GM21723 (cell line): ENCODE data around the gene FKRP.

Experiments
- ATAC-seq: cut with Tn5 transposase; IDR thresholded peaks from one replicate; pipeline ENCODE4 v1.9.1; 2021; ENCODE audit warnings: mild to moderate bottlenecking, moderate library complexity; ENCODE audit not compliant: unreplicated experiment

Gene FKRP

DNA sequence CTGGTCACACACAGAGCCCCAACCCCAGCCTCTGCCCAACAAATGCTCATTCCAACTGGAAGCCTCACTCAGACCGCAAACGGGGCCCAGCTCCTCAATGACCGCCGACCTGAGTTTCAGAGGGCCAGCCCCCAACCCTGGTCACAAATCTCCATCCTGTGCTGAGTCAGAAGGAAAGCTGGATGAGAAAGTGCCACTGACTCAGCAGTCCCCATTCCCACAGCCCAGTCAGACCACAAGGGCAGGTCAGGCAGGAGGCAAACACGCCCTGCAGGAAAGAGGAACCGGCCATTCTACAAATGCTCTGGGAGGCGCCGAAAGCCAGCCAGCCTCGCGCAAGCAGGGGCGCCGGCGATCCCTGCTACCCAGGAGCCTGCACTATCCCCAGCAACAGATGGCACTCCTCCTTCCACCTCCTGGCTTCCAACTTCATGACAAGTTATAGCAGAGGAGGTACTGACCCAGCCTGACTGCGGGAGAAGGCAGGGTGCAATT, 14.8 kb upstream of the FKRP start:
- ATAC-seq, result no peak

DNA sequence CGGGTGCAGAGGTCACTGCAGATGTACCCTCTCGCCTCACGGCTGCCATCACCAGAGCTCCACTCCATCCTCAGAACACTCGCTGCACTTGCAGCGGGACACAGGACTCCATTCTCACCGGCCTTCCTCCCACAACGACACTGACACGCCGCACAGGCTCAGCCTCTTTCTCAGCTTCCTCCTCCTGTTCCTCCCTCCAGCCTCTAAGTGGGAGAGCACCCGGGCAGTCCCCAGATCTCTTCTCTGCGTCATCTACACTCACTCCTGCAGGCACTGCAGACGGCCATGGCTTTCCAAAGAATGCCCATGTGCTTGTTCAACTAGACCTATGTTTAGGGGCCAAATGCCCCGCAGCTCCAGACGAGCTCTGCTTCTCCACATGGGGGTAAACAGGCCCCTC, 14.3 kb upstream of the FKRP start:
- no peak for ATAC-seq

DNA sequence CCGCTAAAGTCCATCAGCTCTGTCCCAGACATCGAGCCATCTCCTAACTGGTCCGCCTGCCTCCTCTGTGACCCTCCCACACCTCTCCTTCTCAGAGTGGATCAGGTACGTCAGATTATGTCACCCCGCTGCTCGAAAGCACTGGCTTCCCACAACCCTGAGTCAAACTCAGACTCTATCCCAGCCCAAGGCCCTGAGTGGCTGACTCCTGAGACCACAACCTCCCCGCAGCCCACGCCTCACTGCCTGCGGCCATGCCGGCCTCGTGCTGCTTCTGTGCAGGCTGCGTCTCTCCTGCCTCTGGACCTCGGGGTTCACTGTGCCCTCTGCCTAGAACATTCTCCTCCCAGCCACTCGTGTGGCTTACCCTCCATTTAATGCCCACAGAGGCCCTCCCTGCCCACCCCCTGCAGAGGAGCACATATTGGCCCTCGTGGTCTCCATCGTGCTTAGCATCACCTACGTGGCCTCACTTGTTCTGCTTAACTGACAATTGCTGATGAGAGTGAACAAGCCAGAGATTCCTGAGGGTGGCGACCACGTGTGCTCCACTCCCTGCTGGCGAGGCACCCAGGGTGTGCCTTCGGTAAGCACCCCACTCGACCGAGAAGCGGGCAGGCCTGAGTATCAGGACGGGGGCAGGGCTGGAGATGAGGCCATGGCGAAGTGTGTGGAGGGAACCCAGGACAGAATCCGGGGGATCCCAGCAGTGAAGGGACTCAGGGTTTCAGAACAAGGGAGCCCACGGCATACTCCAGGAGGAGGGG, 13.5 kb upstream of the FKRP start:
- ATAC-seq, result no peak

DNA sequence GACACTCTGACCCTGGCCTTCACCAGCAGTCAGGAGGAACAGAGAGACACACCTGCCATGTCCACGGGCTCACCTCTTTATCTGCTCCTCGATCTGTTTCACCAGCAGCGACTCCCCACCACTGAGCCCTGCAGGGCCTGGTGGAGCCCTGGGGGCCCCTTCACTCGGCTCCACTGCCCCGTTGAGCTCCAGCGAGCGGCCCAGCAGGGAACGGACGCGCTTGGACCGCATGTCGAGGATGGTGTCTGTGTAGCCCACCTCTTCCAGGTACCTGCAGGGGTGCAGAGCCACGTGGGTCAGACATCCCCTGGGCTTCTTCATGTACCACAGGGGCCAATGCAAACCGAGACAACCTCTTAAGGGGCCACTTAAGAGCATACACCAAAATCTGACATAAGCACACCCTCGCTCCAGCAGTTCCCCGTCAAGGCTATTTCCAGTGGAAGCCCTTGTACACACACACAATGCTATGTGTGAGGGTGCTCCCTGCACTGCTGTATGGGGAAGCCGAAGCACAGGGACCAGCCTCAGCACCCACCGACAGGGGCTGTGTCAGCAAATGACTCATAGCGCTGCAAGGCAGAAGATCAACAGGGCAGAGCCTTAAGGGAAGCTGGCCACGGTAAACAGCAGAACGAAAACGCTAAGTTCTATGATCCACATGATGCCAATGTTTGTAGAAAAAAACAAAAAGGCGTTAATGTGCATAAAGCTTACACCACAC, 12.7 kb upstream of the FKRP start:
- ATAC-seq, result no peak

DNA sequence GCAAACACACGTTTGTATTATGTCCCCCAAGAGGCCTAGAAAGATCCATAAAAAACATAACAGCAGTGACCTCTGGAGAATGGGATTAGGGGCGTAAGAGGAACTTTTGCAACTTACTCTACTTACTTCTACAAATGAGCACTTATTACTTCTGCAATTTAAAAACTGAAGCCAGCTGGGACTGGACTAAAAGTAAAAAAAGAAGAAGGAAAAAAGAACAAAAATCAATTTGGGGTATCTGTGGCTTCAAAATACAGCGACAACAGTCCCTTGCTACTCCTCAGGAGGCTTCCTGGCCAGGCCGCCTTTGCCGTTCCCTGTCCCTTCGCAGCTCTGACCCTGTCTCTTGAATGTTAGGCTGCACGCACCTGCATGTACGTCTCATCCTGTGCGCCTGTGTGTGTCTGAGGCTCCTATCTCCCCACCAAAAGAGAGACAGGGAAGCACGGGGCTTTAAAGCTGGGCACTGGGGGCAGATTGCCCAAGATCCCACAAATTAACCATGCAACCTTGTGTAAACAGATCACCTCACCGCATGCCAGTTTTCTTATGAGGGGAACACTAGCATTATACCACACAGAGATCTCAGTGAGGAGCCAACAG, 12.1 kb upstream of the FKRP start:
- ATAC-seq, result no peak

DNA sequence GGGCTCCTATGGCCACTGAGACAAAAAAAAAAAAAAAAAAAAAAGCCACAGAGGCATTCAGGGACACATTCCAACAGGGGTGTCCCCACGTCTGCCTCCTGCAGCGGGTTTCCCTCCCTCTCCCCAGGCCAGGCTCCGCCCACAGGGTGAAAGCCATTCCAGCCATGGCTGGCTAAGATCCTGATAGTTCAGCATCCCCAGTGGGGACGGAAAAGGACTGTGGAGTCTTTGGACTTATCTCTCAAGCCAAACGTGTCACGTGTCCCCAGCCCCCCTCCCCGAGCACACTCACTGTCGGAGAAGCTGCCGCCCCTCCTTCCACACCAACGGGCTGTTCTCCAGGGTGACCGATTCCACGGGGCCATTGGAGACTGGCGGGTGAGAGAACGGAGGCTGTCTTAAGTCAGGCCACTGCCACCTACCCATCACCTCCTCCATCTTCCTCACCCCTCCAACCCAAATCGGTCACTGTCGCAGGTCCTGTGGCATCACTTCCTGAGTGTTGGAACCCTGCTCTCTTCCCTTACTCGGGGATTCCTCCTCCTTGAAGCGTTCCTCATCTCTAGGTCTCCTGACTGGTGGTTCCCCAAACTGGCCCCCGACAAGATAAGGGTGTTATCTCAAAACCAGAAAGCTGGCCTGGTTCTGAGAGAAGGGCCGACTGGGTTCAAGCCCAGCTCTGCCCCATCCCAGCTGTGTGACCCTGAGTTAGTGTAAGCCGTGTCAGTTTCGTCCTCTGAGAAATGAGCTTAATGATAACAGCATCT, 9.1 kb upstream of the FKRP start:
- ATAC-seq, result no peak

DNA sequence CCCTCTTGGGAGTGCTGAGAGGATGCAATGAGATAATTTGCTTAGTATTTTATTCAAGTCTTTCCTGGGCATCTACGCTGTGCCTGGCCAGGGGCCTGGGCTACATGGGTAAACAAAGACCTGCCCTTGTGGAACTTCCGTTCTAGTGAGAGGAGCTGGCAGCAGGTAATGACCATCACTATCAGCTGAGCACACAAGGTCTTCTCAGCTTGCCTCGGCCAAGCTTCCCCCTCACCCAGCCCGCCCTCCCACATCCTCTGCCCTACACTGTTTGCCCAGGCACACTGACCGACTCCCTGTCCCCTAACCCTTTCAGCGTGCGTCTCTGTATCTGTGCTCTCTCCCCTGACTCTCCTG, 8.6 kb upstream of the FKRP start:
- no peak for ATAC-seq

DNA sequence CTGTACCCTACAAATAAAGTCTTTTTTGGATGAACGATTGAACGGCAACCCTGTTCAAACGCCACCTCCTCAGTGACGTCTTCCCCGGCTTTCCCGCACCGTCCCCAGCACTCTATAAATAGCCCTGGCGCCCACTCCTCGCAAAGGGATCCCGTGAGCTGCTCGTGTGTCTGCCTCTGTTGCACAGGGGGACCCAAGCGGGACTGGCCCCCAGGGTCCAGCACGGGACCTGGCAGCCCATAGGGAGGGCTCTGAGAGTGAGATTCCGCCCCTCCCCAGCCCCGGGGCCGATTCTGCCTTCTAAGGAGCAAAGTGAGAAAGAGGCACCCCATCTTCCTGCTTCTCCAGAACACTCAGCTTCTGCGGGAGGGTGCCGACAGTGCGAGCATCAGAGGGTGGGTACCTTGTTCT, 8.1 kb upstream of the FKRP start:
- ATAC-seq, result no peak

DNA sequence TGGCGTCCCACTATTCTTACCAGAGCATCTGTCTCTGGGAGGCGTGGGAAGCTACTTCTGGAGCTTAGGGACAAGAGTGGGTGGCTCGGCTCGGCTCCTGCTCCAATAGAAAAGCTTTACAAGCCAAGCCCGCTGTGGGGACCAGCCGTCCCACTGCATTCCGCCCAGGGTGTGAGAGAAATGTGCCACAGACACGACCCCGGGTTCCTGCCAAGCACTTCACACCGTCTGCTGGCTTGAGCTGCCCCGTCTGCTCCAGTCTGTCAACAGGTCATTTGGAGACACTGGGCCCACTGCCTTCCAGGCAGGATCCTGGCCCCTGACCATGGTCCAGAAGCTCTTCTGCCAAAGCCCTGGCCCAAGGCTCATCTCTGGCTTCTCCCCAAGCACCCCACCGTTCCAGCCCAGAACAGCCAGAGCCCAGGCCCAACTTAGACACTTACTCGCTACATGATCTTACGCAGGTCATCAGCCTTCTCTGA, 6.5 kb upstream of the FKRP start:
- no peak for ATAC-seq

DNA sequence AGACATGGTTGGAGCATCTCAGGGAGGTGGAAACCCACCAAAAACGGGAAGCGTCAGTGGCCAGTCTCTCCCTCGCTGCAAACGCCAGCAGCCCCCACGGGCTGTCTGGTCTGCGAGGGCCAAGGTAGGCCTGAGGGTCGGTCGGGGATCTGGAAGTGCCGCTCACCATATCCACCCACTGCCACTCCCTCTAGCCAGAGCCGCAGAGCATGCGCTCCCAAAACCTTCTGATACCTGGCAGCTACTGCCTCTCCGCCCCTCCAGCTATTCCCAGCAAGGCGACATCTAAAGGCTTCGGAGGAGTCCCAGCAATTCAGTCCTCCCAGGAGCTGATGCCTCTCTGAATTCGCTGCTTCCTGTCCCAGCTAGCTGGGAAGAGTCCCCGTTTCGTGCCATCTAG, 4.4 kb upstream of the FKRP start:
- no peak for ATAC-seq

DNA sequence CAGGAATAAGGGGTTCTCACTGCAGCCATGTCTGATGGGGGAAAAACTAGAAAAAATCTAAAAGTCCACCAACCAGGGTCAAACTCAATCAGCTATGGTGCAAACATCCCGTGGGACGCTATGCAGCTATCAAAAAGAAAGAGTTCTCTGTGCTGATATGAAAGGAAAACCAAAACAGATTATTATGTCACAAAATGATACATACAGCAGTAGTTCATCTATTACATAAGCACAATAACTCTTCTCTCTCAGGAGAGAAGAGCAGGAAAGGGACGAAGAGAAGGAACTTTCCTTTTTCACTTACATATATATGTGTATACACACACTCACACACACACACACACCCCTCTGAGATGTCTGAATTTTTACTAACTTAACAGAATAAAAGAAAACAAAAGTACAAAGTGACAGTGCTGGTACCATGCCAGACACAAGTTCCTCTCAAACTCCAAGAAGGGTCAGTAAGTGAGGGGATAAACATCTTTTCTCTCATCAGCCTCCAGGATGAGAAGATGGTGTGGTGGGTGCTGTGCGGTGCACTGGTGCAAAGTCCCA, 2.9 kb upstream of the FKRP start:
- no peak for ATAC-seq

DNA sequence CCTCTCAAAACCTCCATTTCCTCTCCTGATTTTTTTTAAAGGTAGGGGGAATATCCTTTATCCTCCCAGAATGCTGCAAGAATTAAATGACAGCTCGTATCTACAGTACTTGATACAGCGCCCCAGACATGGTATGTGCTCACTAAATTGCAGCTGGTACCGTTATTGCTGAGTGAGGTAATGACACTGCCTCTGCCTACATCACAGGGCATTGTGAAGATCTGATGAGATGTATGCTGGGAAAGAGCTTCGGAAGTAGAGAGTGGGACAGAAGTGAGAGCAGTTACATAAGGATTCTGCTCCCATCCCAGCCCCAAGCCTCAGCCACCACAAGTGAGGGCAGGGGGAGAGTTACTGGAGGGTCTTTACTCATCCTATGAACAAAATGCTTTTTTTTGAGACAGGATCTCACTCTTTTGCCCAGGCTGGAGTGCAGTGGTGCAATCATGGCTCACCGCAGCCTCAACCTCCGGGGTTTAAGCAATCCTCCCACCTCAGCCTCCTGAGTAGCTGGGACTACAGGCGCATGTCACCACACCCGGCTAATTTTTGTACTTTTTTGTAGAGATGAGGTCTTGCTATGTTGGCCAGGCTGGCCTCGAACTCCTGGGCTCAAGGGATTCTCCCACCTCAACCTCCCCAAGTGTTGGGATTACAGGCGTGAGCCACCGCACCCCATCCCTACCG, 1.7 kb upstream of the FKRP start:
- no peak for ATAC-seq

DNA sequence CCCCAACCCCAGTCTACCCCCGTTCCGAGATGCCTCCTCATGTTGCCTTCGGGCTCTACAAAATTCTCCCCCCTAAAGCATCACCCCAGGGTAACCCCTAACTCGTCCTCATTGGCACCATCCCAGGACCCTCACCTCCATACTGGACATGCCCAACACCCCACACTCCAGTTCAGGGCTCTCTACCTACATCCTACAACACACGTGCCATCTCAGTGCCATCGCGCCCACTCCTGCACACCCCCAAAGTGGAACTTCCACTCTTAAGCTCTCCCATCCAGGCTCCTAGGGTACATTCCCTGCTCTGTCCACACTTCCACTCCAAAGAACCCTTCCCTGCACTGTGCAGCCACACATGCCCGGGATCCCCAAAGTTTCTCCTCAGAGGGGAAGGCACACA, 827 bp upstream of the FKRP start:
- ATAC-seq, result no peak

DNA sequence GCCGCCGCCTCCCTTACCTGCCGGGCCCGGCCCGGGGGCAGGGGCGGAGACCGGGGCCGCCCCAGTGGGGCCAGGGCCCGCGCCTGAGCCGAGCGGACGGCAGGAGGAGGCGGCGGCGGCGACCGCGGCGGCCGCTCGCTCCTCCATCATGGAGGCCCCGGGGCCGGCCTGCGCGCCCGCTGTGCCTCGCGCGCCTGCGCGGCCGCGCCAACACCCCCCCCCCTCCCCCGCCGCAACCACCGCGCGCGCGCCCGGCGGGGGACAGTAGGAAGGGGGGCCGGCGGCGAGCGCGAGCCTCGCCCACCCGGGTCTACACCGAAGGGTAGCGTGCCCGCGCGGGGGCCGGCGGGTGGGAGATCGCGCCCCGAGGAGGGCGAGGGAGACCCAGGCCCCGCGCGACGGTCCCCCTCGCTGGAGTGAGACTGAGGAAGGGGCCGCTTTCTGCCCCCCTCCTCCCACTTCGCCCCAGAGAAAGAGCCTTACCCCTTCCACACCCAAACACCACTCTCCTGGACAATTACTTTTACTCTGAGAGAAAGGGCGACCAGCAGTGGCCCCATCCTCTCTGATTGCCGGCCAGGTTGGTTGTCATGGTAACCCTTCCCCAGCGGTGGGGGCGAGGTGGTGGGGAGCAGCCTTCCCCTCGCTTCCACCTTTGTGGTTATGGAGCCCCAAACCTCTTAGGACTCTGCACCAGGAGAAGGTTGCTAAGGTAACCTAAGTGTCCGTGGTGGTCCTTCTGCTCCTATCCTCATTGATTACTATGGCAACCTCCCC, 612 bp downstream of the FKRP start, which contains the start of gene STRN4:
TSS of gene STRN4 (minus strand) at position 170 of the 777 bp plus-strand sequence. CDS start at position 150, 20 bp downstream.
- ATAC-seq, result peak; percentile 54

DNA sequence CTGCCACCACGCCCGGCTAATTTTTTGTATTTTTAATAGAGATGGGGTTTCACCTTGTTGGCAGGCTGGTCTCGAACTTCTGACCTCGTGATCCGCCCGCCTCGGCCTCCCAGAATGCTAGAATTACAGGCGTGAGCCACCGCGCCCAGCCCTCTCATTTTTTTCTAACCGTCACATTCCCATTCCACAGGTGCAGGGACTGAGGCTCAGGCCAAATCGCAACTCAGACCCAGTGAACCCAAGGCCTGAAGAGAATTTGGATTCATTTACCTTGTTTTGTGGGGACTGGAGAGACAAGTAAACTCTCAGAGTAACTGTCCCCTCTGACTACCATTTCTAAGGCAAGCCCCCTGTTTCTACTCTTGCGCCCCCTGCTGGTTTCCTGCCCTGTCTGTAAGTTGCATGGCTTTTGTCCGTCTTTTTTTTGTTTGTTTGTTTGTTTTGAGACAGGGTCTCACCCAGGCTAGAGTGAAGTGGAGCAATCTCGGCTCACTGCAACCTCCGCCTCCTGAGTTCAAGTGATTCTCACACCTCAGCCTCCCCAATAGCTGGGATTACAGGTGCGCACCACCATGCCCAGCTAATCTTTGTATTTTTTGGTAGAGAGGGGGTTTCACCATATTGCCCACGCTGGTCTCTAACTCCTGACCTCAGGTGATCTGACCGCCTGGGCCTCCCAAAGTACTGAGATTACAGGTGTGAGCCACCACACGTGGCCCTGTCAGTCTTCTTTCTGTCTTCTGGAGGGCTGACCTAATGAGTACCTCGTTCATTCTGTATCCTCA, 2.7 kb downstream of the FKRP start:
- ATAC-seq, result no peak

DNA sequence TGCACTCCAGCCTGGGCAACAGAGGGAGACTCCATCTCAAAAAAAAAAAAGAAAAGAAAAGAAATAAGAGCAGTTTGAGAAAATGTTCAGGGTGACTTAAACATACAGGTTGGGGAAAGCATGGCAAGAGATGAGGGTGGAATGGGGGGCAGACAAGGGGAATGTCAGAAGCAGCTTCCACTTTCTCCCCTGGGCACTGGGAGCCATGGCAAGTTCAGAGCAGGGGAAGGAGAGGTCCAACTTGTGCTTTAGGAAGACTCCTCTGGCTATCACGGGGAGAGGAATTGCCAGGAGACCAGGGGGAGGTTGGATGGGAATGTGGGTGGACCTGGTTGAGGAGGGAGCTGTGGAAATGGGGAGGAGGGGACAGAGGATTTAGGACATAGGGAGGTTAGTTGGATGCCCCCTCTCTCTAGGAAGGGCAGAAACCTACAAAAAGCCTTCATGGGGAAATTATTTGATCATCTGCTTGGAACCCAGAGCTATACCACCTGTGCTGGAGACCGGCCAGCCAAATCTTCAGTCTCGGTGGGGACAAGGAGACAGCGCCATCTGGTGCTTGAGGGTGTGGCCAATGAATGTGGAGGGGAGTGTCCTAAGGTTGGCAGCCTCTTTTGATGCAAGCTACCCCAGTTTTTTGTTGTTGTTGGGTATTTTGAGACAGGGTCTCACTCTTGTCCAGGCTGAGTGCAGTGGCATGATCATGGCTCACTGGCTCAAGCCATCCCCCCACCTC, 7.7 kb downstream of the FKRP start:
- ATAC-seq, result no peak

DNA sequence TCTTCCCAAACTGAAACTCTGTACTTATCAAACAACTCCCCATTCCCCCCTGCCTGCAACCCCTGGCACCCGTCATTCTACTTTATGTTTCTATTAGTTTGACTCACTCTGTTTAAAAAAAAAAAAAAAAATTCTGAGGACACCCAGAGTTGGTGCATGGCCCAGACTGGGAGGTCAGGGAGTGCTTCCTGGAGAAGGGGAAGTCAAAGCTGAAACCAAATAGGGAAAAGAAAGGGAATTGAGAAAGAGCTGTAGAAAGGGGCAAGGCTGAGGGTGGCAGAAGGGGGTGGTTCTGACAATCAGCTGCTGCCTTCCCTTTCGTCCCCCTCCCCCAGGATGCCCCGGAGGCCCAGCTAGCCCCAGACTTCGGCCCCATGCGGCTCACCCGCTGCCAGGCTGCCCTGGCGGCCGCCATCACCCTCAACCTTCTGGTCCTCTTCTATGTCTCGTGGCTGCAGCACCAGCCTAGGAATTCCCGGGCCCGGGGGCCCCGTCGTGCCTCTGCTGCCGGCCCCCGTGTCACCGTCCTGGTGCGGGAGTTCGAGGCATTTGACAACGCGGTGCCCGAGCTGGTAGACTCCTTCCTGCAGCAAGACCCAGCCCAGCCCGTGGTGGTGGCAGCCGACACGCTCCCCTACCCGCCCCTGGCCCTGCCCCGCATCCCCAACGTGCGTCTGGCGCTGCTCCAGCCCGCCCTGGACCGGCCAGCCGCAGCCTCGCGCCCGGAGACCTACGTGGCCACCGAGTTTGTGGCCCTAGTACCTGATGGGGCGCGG, 9.4 kb downstream of the FKRP start:
- ATAC-seq, result no peak
